Fibroblast of lung (primary cell): ENCODE results near the gene ASTN2. TPM values are rescaled to one million over a fixed set of nuclear protein-coding genes. Genes with fewer than 3 reads are reported as not detected.

Source experiments
- DNase-seq, 2 donors: peaks; one replicate each; pipeline versions ENCODE4 v3.0.0 to v3.0.0-alpha.2; 2010; ENCODE audit warnings: low read depth in 2 of 2
- H2AFZ ChIP-seq: 2 replicates; pipeline ENCODE4 v1.5.1; 2012; ENCODE audit warnings: low read length, control low read depth, inconsistent platforms
- H3K27ac ChIP-seq: 2 replicates; pipeline ENCODE4 v1.5.1; 2011; ENCODE audit warnings: low read length, control low read depth; ENCODE audit not compliant: insufficient read depth
- H3K27me3 ChIP-seq: 2 replicates; pipeline ENCODE4 v1.5.1; 2011; ENCODE audit warnings: mild to moderate bottlenecking, low read length; ENCODE audit not compliant: control insufficient read depth, insufficient read depth
- H3K36me3 ChIP-seq: 2 replicates; pipeline ENCODE4 v1.5.1; 2011; ENCODE audit warnings: low read length; ENCODE audit not compliant: control insufficient read depth, insufficient read depth
- H3K4me1 ChIP-seq: 2 replicates; pipeline ENCODE4 v1.5.1; 2011; ENCODE audit warnings: low read length; ENCODE audit not compliant: control insufficient read depth, insufficient read depth; ENCODE audit errors: extremely low read depth
- H3K4me2 ChIP-seq: 2 replicates; pipeline ENCODE4 v1.5.1; 2011; ENCODE audit warnings: low read length, control low read depth; ENCODE audit not compliant: insufficient read depth; ENCODE audit errors: extremely low read depth
- H3K4me3 ChIP-seq, 4 experiments: fragments of 200-600 bp in 1 of 4; sonication (generic) in 1 of 4; replicated peaks in 1 of 4; 2 replicates each; pipeline ENCODE4 v1.5.1; 2011 to 2016; ENCODE audit warnings: low read length in 4 of 4, low read depth in 3 of 4, mild to moderate bottlenecking in 3 of 4, control low read depth in 2 of 4, inconsistent platforms in 1 of 4, mixed read lengths in 1 of 4; ENCODE audit not compliant: insufficient read depth in 1 of 4; ENCODE audit errors: control extremely low read depth in 1 of 4
- H3K79me2 ChIP-seq: 2 replicates; pipeline ENCODE4 v1.5.1; 2012; ENCODE audit warnings: mild to moderate bottlenecking, low read length, inconsistent platforms; ENCODE audit not compliant: control insufficient read depth, insufficient read depth
- H3K9ac ChIP-seq: 2 replicates; pipeline ENCODE4 v1.5.1; 2011; ENCODE audit warnings: mild to moderate bottlenecking, low read length, control low read depth; ENCODE audit not compliant: insufficient read depth
- H3K9me3 ChIP-seq: 2 replicates; pipeline ENCODE4 v1.5.1; 2012; ENCODE audit warnings: low read depth, low read length; ENCODE audit not compliant: control insufficient read depth, insufficient read depth
- H4K20me1 ChIP-seq: 2 replicates; pipeline ENCODE4 v1.5.1; 2011; ENCODE audit warnings: low read length; ENCODE audit not compliant: control insufficient read depth, insufficient read depth; ENCODE audit errors: extremely low read depth
- EZH2 ChIP-seq: IDR thresholded peaks from 2 replicates; pipeline ENCODE4 v1.5.1; 2012; ENCODE audit warnings: low read length, control low read depth, mild to moderate bottlenecking; ENCODE audit errors: missing control alignments
- polyA plus RNA-seq, 2 donors: library from polyadenylated mRNA; depleted of rRNA in 1 of 2; stranded (reverse) in 1 of 2; unstranded in 1 of 2; fragments of >200 nt; gene quantifications; 2 replicates each; pipeline ENCODE4 v1.2.1, GENCODE V29; 2011 to 2012; ENCODE audit warnings: missing spikeins in 1 of 2
- total RNA-seq: library from RNA; depleted of rRNA; stranded (reverse); fragments of >200 nt; gene quantifications from 2 replicates; pipeline ENCODE4 v1.2.1, GENCODE V29; 2014
- TF ChIP-seq, protein P1 (sequence below), 2 donors: IDR thresholded peaks in 1 of 2; conservative IDR thresholded peaks in 1 of 2; 1 replicate in 1 of 2; 2 replicates in 1 of 2; pipeline ENCODE4 v1.5.1; 2011 to 2012; ENCODE audit warnings: low read length in 2 of 2, control low read depth in 1 of 2, inconsistent platforms in 1 of 2, low read depth in 1 of 2, mild to moderate bottlenecking in 1 of 2

ASTN2 gene
- total and polyA plus RNA-seq, 2 donors (not counting 1 experiment from before 2014, with no cell fraction given): 2.2 to 19.2 TPM

DNA sequence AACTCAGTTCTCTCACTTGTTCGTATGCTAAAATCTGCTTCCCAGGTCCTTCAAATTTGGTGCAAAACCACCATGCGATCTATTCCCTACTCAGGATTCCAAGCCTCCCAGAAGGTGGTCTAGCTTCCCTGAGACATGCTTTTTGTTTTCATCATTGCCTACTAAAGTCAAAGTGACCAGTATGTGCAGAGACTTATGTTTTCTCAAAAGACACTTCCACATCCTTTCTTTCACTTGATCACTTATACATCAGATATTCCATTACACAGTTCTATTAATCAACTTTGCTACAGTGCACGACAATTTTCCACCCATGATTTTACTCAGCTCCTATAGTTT is 1019.2 kb downstream of the ASTN2 start:
- H3K9me3 ChIP-seq: no peaks in the 10 kb centered on the region
- no peaks in the 10 kb centered on the region for H3K79me2 ChIP-seq
- no peak overlapping the region for H3K9ac ChIP-seq
- no peaks in the 10 kb centered on the region for H3K27me3 ChIP-seq
- H3K36me3 ChIP-seq: no peaks in the 10 kb centered on the region
- no peaks in the 10 kb centered on the region for H4K20me1 ChIP-seq
- H3K27ac ChIP-seq: no peak overlapping the region
- H3K4me2 ChIP-seq: no peak overlapping the region
- no peak overlapping the region for H2AFZ ChIP-seq
- TF ChIP-seq, protein P1, sequence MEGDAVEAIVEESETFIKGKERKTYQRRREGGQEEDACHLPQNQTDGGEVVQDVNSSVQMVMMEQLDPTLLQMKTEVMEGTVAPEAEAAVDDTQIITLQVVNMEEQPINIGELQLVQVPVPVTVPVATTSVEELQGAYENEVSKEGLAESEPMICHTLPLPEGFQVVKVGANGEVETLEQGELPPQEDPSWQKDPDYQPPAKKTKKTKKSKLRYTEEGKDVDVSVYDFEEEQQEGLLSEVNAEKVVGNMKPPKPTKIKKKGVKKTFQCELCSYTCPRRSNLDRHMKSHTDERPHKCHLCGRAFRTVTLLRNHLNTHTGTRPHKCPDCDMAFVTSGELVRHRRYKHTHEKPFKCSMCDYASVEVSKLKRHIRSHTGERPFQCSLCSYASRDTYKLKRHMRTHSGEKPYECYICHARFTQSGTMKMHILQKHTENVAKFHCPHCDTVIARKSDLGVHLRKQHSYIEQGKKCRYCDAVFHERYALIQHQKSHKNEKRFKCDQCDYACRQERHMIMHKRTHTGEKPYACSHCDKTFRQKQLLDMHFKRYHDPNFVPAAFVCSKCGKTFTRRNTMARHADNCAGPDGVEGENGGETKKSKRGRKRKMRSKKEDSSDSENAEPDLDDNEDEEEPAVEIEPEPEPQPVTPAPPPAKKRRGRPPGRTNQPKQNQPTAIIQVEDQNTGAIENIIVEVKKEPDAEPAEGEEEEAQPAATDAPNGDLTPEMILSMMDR (conservative IDR thresholded peaks at IDR 0.05 in 1 of 2, IDR thresholded peaks at IDR 0.05 in 1 of 2; ENCODE audit: low read depth in 1 of 2, low read length in 2 of 2): no peak
- TF ChIP-seq EZH2: no peak
- peaks cover 3% of the 10 kb centered on the region for H3K4me1 ChIP-seq
- no peak for DNase-seq
- H3K4me3 ChIP-seq: no peak overlapping the region

GRCh38 chr9:116394894-116395698 is 1019.8 kb downstream of the ASTN2 start:
- Histone ChIP-seq H3K27ac (no peak overlapping the region), H3K4me3 (no peak overlapping the region), H3K4me1 (peaks cover 3% of the 10 kb centered on the region), H3K9me3 (no peaks in the 10 kb centered on the region), H3K79me2 (no peaks in the 10 kb centered on the region), H2AFZ (no peak overlapping the region), H3K4me2 (no peak overlapping the region), H4K20me1 (no peaks in the 10 kb centered on the region), H3K9ac (no peak overlapping the region), H3K27me3 (no peaks in the 10 kb centered on the region), H3K36me3 (no peaks in the 10 kb centered on the region)
- DNase-seq: peak in 1 of 2 donors; percentile 11
- TF ChIP-seq EZH2: no peak
- TF ChIP-seq, protein P1 (conservative IDR thresholded peaks at IDR 0.05 in 1 of 2, IDR thresholded peaks at IDR 0.05 in 1 of 2; ENCODE audit: low read depth in 1 of 2, low read length in 2 of 2): no peak

- H4K20me1 ChIP-seq: no peaks in the 10 kb centered on the region
- no peak overlapping the region for H3K4me2 ChIP-seq
- TF ChIP-seq EZH2: no peak
- TF ChIP-seq, protein P1 (conservative IDR thresholded peaks at IDR 0.05 in 1 of 2, IDR thresholded peaks at IDR 0.05 in 1 of 2; ENCODE audit: low read depth in 1 of 2, low read length in 2 of 2): no peak
- H3K27me3 ChIP-seq: no peaks in the 10 kb centered on the region
- no peak overlapping the region for H3K9ac ChIP-seq
- H3K79me2 ChIP-seq: no peaks in the 10 kb centered on the region
- peaks cover 3% of the 10 kb centered on the region for H3K4me1 ChIP-seq
- H3K9me3 ChIP-seq: no peaks in the 10 kb centered on the region
- DNase-seq: no peak
- no peak overlapping the region for H3K27ac ChIP-seq
- no peak overlapping the region for H2AFZ ChIP-seq
- no peak overlapping the region for H3K4me3 ChIP-seq
- H3K36me3 ChIP-seq: no peaks in the 10 kb centered on the region
Measured at GRCh38 chr9:116394070-116394469, 1020.8 kb downstream of the ASTN2 start.
